ENCODE results near the gene LRRC49. TPM values are rescaled to one million over a fixed set of nuclear protein-coding genes. Genes with fewer than 3 reads are reported as not detected.

Gene LRRC49
- total and polyA plus RNA-seq, 2 donors (not counting 3 experiments of a cell fraction or from before 2014, with no cell fraction given) = 3.0 to 6.6 TPM

GRCh38 chr15:71071529-71071928 is 178.9 kb downstream of the LRRC49 start:
- no peak overlapping the region for H3K4me3 ChIP-seq (replicated peaks in 1 of 3; ENCODE audit: insufficient read depth in 1 of 3, low read depth in 1 of 3, low read length in 3 of 3)
- intact Hi-C loops (cut with micrococcal nuclease) (no loop called here), dilution Hi-C loops (cut with MboI; ENCODE audit: extremely low pct_ligation_motif_present, low sequenced_read_pairs) (no loop called here)
- TF ChIP-seq, protein P1, sequence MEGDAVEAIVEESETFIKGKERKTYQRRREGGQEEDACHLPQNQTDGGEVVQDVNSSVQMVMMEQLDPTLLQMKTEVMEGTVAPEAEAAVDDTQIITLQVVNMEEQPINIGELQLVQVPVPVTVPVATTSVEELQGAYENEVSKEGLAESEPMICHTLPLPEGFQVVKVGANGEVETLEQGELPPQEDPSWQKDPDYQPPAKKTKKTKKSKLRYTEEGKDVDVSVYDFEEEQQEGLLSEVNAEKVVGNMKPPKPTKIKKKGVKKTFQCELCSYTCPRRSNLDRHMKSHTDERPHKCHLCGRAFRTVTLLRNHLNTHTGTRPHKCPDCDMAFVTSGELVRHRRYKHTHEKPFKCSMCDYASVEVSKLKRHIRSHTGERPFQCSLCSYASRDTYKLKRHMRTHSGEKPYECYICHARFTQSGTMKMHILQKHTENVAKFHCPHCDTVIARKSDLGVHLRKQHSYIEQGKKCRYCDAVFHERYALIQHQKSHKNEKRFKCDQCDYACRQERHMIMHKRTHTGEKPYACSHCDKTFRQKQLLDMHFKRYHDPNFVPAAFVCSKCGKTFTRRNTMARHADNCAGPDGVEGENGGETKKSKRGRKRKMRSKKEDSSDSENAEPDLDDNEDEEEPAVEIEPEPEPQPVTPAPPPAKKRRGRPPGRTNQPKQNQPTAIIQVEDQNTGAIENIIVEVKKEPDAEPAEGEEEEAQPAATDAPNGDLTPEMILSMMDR (IDR thresholded peaks at IDR 0.05; ENCODE audit: extremely low read depth in 1 of 2, insufficient read depth in 1 of 2, low read depth in 1 of 2, low read length in 2 of 2) = no peak
- no peak for TF ChIP-seq POLR2AphosphoS5 (IDR thresholded peaks at IDR 0.05; ENCODE audit: insufficient read depth, low read depth, low read length)
- TF ChIP-seq GATA2 (IDR thresholded peaks at IDR 0.05; ENCODE audit: insufficient read depth, insufficient read length, low read depth, low read length) = no peak
- TF ChIP-seq JUN (IDR thresholded peaks at IDR 0.05; ENCODE audit: borderline replicate concordance, insufficient read depth, insufficient read length, low read depth) = no peak
- TF ChIP-seq MAX (IDR thresholded peaks at IDR 0.05; ENCODE audit: insufficient read depth, insufficient read length) = no peak
- no peak for TF ChIP-seq FOS (IDR thresholded peaks at IDR 0.05; ENCODE audit: borderline replicate concordance, insufficient read depth, low read length)
- no peak for TF ChIP-seq MYC (IDR thresholded peaks at IDR 0.05; ENCODE audit: low read depth, low read length)
- TF ChIP-seq POLR2A (IDR thresholded peaks at IDR 0.05; ENCODE audit: low read depth, low read length) = no peak
- no peak for TF ChIP-seq EZH2 (IDR thresholded peaks at IDR 0.05; ENCODE audit: borderline replicate concordance, low read depth, low read length, severe bottlenecking)
- H3K36me3 ChIP-seq (ENCODE audit: control insufficient read depth in 2 of 2, extremely low read depth in 1 of 2, insufficient read depth in 2 of 2, low read length in 2 of 2) = no peaks in the 10 kb centered on the region
- no peak overlapping the region for H3K9ac ChIP-seq (replicated peaks; ENCODE audit: extremely low read depth, insufficient read depth, low read length)
- DNase-seq (ENCODE audit: low read depth, low spot score) (no peak), FAIRE-seq (no peak)
- H4K20me1 ChIP-seq (replicated peaks; ENCODE audit: control insufficient read depth, extremely low read depth, insufficient read depth, low read length) = no peaks in the 10 kb centered on the region
- BruUV-seq (replicated peaks) = no TSS peak
- no peaks in the 10 kb centered on the region for H3K9me3 ChIP-seq (replicated peaks; ENCODE audit: control insufficient read depth, insufficient read depth, low read length)
- H3K9me1 ChIP-seq (replicated peaks; ENCODE audit: control insufficient read depth, extremely low read depth, insufficient read depth, low read length) = no peaks in the 10 kb centered on the region
- ChIA-PET CTCF (no interaction called here), POLR2A (no interaction called here)
- no peaks in the 10 kb centered on the region for H3K79me2 ChIP-seq (ENCODE audit: control insufficient read depth, insufficient read depth, low read length)
- no peak overlapping the region for H3K27ac ChIP-seq (ENCODE audit: insufficient read depth, low read depth, low read length)
- H3K4me2 ChIP-seq (ENCODE audit: insufficient read depth, low read length) = no peak overlapping the region
- no peaks in the 10 kb centered on the region for H3K4me1 ChIP-seq (ENCODE audit: control insufficient read depth, extremely low read depth, insufficient read depth, low read length)
- no peaks in the 10 kb centered on the region for H3K27me3 ChIP-seq (ENCODE audit: control insufficient read depth in 2 of 2, insufficient read depth in 2 of 2, low read length in 2 of 2)
- H2AFZ ChIP-seq (ENCODE audit: low read depth, low read length) = no peak overlapping the region
